Gastroesophageal sphincter (tissue), 3 donors: Measurements from ENCODE around the gene NKAIN4.

ENCODE experiments used
- CTCF ChIP-seq, 4 experiments: fragments of 200-600 bp in 2 of 4; fragments of 450-650 bp in 2 of 4; sonication (generic) in 1 of 4; IDR thresholded peaks; one replicate each; pipeline ENCODE4 v1.5.1; 2017 to 2019; ENCODE audit warnings: antibody characterized with exemption in 4 of 4, mild to moderate bottlenecking in 2 of 4, moderate library complexity in 2 of 4
- EP300 ChIP-seq: sonication (generic); formaldehyde crosslinking; IDR thresholded peaks from one replicate; pipeline ENCODE4 v1.6.1; 2017; ENCODE audit warnings: antibody characterized with exemption, mild to moderate bottlenecking
- POLR2A ChIP-seq, 2 donors: fragments of 450-650 bp; IDR thresholded peaks; one replicate each; pipeline ENCODE4 v1.6.1; 2017; ENCODE audit warnings: antibody characterized with exemption in 2 of 2, mild to moderate bottlenecking in 2 of 2, moderate library complexity in 1 of 2
- POLR2AphosphoS5 ChIP-seq: sonication (generic); formaldehyde crosslinking; IDR thresholded peaks from one replicate; pipeline ENCODE4 v1.6.1; 2017; ENCODE audit warnings: antibody characterized with exemption

- TF ChIP-seq CTCF (IDR thresholded peaks at IDR 0.05) (no peak), POLR2A (IDR thresholded peaks at IDR 0.05) (no peak), EP300 (no peak), POLR2AphosphoS5 (no peak)
Observed at GRCh38 chr20:63288581-63289251, 34.5 kb upstream of the NKAIN4 start.
